GM23248 (cell line): Measurements from ENCODE around the gene SMIM38.

Experiments used
- EZH2 ChIP-seq: fragments of 200-600 bp; sonication (generic); IDR thresholded peaks from 2 replicates; pipeline ENCODE4 v1.6.1; 2018; ENCODE audit warnings: antibody characterized with exemption, mild to moderate bottlenecking; ENCODE audit not compliant: insufficient read depth, poor library complexity, severe bottlenecking
- EZH2phosphoT487 ChIP-seq: fragments of 200-600 bp; sonication (generic); IDR thresholded peaks from 2 replicates; pipeline ENCODE4 v1.6.1; 2018; ENCODE audit warnings: antibody characterized with exemption, moderate library complexity, mild to moderate bottlenecking, low read depth; ENCODE audit not compliant: insufficient read depth

DNA sequence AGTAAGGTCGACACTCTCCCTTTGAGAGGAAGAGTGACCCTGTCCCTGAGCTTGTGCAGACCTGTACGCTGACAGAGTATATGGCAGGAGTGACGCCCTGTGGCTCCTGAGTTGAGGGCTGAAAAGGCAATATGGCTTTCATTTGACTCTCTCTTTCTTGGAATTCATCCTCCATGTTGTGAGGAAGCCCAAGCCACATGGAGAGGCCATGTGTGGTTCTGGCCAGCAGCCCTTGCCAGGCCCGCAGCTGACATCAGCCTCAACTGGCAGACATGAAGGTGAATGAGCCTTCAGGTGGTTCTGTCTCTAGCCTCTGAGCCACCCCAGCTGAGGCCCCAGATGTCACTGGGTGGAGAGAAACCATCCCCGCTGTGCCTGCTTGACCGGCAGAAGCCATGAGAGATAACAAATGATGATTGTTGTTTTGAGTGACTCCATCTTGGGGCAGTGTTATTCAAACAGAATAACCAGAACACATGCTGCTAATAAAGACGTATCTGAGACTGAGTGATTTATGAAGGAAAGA, 31.9 kb downstream of the SMIM38 start:
- no peak for TF ChIP-seq EZH2
- no peak for TF ChIP-seq EZH2phosphoT487
